WTC11 (cell line): ENCODE measurements around the gene ARVCF. TPM values are rescaled to one million over a fixed set of nuclear protein-coding genes. Genes with fewer than 3 reads are reported as not detected.

ENCODE experiments used
- ATAC-seq: fragments of 200-7000 bp; cut with Tn5 transposase; 2 replicates; pipeline ENCODE4 v1.10.0; 2021; ENCODE audit warnings: mild to moderate bottlenecking, moderate library complexity
- CTCF ChIA-PET: fragments of 300-600 bp; sonication (Branson Sonifier 250); formaldehyde crosslinking; loops from one replicate; lab custom pipeline; 2021; ENCODE audit warnings: antibody characterized with exemption; lab: Charles Lee
- POLR2A ChIA-PET: fragments of 350-600 bp; sonication (Branson Sonifier 250); formaldehyde crosslinking; loops from one replicate; lab custom pipeline; 2021; ENCODE audit warnings: antibody characterized with exemption; lab: Charles Lee
- DNase-seq: peaks from one replicate; pipeline ENCODE4 v3.0.0; 2021; ENCODE audit warnings: low spot score
- H3K27ac Mint-ChIP-seq: 2 replicates; pipeline ENCODE4 v1.8.0; 2021; ENCODE audit warnings: mixed read lengths
- H3K27me3 Mint-ChIP-seq: 2 replicates; pipeline ENCODE4 v1.8.0; 2021; ENCODE audit warnings: low read depth, mild to moderate bottlenecking, moderate library complexity, mixed read lengths
- H3K36me3 Mint-ChIP-seq: 2 replicates; pipeline ENCODE4 v1.8.0; 2021; ENCODE audit warnings: mixed read lengths
- H3K4me1 Mint-ChIP-seq: 2 replicates; pipeline ENCODE4 v1.8.0; 2022; ENCODE audit warnings: mixed read lengths
- H3K4me3 Mint-ChIP-seq: 2 replicates; pipeline ENCODE4 v1.8.0; 2021; ENCODE audit warnings: mild to moderate bottlenecking, moderate library complexity, mixed read lengths
- H3K9me3 Mint-ChIP-seq: 2 replicates; pipeline ENCODE4 v1.8.0; 2021; ENCODE audit warnings: mixed read lengths
- CREM ChIP-seq: sonication (generic); formaldehyde crosslinking; IDR thresholded peaks from 2 replicates; pipeline ENCODE4 v1.8.1; 2022; ENCODE audit warnings: mild to moderate bottlenecking, missing genetic modification reagents, moderate library complexity
- FOXK1 ChIP-seq: sonication (generic); formaldehyde crosslinking; IDR thresholded peaks from 2 replicates; pipeline ENCODE4 v1.8.0; 2022; ENCODE audit warnings: mild to moderate bottlenecking, moderate library complexity, missing genetic modification reagents
- FOXP1 ChIP-seq: sonication (generic); formaldehyde crosslinking; IDR thresholded peaks from 2 replicates; pipeline ENCODE4 v1.8.0; 2022; ENCODE audit warnings: missing genetic modification reagents, mild to moderate bottlenecking, moderate library complexity, borderline replicate concordance
- IRF2 ChIP-seq: sonication (generic); formaldehyde crosslinking; IDR thresholded peaks from 2 replicates; pipeline ENCODE4 v1.8.0; 2022; ENCODE audit warnings: low read depth, missing genetic modification reagents, borderline replicate concordance
- JUN ChIP-seq: sonication (generic); formaldehyde crosslinking; IDR thresholded peaks from 2 replicates; pipeline ENCODE4 v1.8.0; 2023; ENCODE audit warnings: mild to moderate bottlenecking, missing genetic modification reagents
- MXD4 ChIP-seq: fragments of 250-450 bp; sonication (Bioruptor Pico); IDR thresholded peaks from 2 replicates; pipeline ENCODE4 v1.8.0; 2021; ENCODE audit warnings: mild to moderate bottlenecking, moderate library complexity, borderline replicate concordance
- NFE2L1 ChIP-seq: sonication (generic); formaldehyde crosslinking; IDR thresholded peaks from 2 replicates; pipeline ENCODE4 v1.8.1; 2023; ENCODE audit warnings: missing genetic modification reagents
- NR2C2 ChIP-seq: sonication (generic); formaldehyde crosslinking; IDR thresholded peaks from 2 replicates; pipeline ENCODE4 v1.8.0; 2022; ENCODE audit warnings: mild to moderate bottlenecking, missing genetic modification reagents
- OVOL2 ChIP-seq: fragments of 250-450 bp; sonication (Bioruptor Pico); IDR thresholded peaks from 2 replicates; pipeline ENCODE4 v1.9.0; 2021; ENCODE audit warnings: mild to moderate bottlenecking, borderline replicate concordance
- PRRX2 ChIP-seq: fragments of 250-450 bp; sonication (Bioruptor Pico); IDR thresholded peaks from 2 replicates; pipeline ENCODE4 v1.8.0; 2021; ENCODE audit warnings: mild to moderate bottlenecking
- RORB ChIP-seq: fragments of 250-450 bp; sonication (Bioruptor Pico); IDR thresholded peaks from 2 replicates; pipeline ENCODE4 v1.9.0; 2021; ENCODE audit warnings: mild to moderate bottlenecking
- SMAD3 ChIP-seq: sonication (generic); formaldehyde crosslinking; IDR thresholded peaks from 2 replicates; pipeline ENCODE4 v1.8.0; 2022; ENCODE audit warnings: missing genetic modification reagents, mild to moderate bottlenecking, borderline replicate concordance
- SOX15 ChIP-seq: fragments of 250-450 bp; sonication (Bioruptor Pico); IDR thresholded peaks from 2 replicates; pipeline ENCODE4 v1.9.0; 2021; ENCODE audit warnings: mild to moderate bottlenecking
- ZNF121 ChIP-seq: sonication (generic); formaldehyde crosslinking; IDR thresholded peaks from 2 replicates; pipeline ENCODE4 v1.8.0; 2023; ENCODE audit warnings: missing genetic modification reagents
- ZNF219 ChIP-seq: sonication (generic); formaldehyde crosslinking; IDR thresholded peaks from 2 replicates; pipeline ENCODE4 v1.8.0; 2023; ENCODE audit warnings: missing genetic modification reagents, mild to moderate bottlenecking, borderline replicate concordance
- ZNF232 ChIP-seq: sonication (generic); formaldehyde crosslinking; IDR thresholded peaks from 2 replicates; pipeline ENCODE4 v1.8.0; 2022; ENCODE audit warnings: mild to moderate bottlenecking, missing genetic modification reagents
- ZNF317 ChIP-seq: sonication (generic); formaldehyde crosslinking; IDR thresholded peaks from 2 replicates; pipeline ENCODE4 v1.8.1; 2023; ENCODE audit warnings: low read depth, mild to moderate bottlenecking, moderate library complexity, missing genetic modification reagents, borderline replicate concordance
- ZNF423 ChIP-seq: fragments of 250-450 bp; sonication (Bioruptor Pico); IDR thresholded peaks from 2 replicates; pipeline ENCODE4 v2.1.2; 2022; ENCODE audit warnings: mild to moderate bottlenecking, moderate library complexity
- total RNA-seq: library from RNA; stranded (reverse); gene quantifications from 3 replicates; pipeline ENCODE4 v1.2.3, GENCODE V29; 2021
- TF ChIP-seq, protein P1 (sequence below): fragments of 250-450 bp; sonication (Bioruptor Pico); IDR thresholded peaks from 2 replicates; pipeline ENCODE4 v1.9.0; 2021; ENCODE audit warnings: mild to moderate bottlenecking, borderline replicate concordance
- TF ChIP-seq, protein P2 (sequence below): sonication (generic); formaldehyde crosslinking; IDR thresholded peaks from 2 replicates; pipeline ENCODE4 v1.8.1; 2023; ENCODE audit warnings: mild to moderate bottlenecking, missing genetic modification reagents, moderate library complexity
- TF ChIP-seq, protein P3 (sequence below): sonication (generic); formaldehyde crosslinking; IDR thresholded peaks from 2 replicates; pipeline ENCODE4 v1.8.1; 2022; ENCODE audit warnings: mild to moderate bottlenecking, moderate library complexity, missing genetic modification reagents
- TF ChIP-seq, protein P4 (sequence below): sonication (generic); formaldehyde crosslinking; IDR thresholded peaks from 2 replicates; pipeline ENCODE4 v1.8.0; 2023; ENCODE audit warnings: mild to moderate bottlenecking, missing genetic modification reagents
- TF ChIP-seq, protein P5 (sequence below): fragments of 250-450 bp; sonication (Bioruptor Pico); conservative IDR thresholded peaks from 2 replicates; pipeline ENCODE4 v1.9.0; 2021; ENCODE audit warnings: mild to moderate bottlenecking

Gene ARVCF
- total RNA-seq, 1 experiment from 2014 or later = 65.4 TPM

DNA sequence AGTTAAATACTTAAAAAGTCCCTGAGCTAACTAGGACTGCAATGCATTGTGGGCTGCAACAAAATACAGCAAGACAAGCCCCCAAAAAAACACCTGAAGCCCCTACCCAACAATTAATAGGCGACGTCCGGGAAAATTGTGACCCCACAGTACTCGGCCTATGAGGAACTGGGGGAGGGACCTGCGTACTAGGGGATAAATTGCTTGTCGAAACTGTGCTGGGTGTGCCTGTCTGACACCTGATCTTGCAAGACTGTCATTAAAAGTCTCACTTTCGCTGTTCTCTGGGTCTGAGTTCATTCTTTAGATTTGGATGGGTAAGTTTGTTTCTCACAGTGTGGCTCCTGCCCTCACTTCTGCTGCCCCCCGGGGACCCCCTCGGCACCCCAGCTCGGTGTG lies 19.5 kb upstream of the ARVCF start (continued):
- TF ChIP-seq, protein P1, sequence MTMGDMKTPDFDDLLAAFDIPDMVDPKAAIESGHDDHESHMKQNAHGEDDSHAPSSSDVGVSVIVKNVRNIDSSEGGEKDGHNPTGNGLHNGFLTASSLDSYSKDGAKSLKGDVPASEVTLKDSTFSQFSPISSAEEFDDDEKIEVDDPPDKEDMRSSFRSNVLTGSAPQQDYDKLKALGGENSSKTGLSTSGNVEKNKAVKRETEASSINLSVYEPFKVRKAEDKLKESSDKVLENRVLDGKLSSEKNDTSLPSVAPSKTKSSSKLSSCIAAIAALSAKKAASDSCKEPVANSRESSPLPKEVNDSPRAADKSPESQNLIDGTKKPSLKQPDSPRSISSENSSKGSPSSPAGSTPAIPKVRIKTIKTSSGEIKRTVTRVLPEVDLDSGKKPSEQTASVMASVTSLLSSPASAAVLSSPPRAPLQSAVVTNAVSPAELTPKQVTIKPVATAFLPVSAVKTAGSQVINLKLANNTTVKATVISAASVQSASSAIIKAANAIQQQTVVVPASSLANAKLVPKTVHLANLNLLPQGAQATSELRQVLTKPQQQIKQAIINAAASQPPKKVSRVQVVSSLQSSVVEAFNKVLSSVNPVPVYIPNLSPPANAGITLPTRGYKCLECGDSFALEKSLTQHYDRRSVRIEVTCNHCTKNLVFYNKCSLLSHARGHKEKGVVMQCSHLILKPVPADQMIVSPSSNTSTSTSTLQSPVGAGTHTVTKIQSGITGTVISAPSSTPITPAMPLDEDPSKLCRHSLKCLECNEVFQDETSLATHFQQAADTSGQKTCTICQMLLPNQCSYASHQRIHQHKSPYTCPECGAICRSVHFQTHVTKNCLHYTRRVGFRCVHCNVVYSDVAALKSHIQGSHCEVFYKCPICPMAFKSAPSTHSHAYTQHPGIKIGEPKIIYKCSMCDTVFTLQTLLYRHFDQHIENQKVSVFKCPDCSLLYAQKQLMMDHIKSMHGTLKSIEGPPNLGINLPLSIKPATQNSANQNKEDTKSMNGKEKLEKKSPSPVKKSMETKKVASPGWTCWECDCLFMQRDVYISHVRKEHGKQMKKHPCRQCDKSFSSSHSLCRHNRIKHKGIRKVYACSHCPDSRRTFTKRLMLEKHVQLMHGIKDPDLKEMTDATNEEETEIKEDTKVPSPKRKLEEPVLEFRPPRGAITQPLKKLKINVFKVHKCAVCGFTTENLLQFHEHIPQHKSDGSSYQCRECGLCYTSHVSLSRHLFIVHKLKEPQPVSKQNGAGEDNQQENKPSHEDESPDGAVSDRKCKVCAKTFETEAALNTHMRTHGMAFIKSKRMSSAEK (CRISPR knock-in tag) = no peak
- TF ChIP-seq, protein P2, sequence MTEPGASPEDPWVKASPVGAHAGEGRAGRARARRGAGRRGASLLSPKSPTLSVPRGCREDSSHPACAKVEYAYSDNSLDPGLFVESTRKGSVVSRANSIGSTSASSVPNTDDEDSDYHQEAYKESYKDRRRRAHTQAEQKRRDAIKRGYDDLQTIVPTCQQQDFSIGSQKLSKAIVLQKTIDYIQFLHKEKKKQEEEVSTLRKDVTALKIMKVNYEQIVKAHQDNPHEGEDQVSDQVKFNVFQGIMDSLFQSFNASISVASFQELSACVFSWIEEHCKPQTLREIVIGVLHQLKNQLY (CRISPR knock-in tag) = no peak
- TF ChIP-seq NFE2L1 (CRISPR knock-in tag) (no peak), SOX15 (CRISPR knock-in tag) (no peak), MXD4 (CRISPR knock-in tag) (no peak), FOXK1 (CRISPR knock-in tag) (no peak), CREM (no peak), SMAD3 (CRISPR knock-in tag) (no peak)

DNA sequence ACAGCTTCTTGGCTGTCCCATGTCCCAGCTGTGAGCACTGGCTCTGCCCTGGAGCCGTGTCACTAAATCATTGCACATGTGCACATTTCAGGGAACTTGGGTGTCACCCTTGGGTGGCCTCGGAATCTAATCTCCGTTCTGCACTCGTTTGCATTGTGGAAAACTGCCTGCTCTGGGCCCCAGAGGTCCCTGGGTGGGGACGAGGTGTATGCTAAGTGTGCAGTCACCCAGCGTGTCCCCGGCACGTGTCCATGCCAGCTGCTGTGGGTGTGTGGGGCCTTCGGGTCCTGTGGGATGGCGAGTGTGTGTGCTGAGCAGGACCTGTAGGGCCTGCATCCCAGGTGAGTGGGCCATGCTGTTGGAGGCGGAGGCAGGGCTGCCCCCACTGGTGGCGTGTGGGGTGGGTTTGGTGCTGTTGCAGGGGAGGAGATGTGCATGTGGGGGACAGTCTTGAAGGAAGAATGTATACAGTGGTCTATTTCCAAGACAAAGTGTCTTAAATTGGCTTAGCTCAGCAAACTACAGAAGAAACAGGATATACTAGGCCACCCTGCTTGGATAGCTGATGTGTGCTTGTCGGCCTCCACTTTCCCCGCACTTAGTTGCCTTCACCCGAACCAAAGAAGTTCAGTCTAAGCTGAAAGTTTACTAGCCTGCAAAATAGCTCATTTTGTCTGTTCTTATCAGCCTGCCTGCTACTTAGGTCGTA lies 18.9 kb upstream of the ARVCF start:
- TF ChIP-seq IRF2 (CRISPR knock-in tag) (no peak), RORB (no peak), ZNF423 (CRISPR knock-in tag) (no peak), ZNF232 (CRISPR knock-in tag) (no peak), FOXP1 (CRISPR knock-in tag) (no peak), SMAD3 (CRISPR knock-in tag) (no peak), PRRX2 (no peak), OVOL2 (CRISPR knock-in tag) (no peak), NR2C2 (CRISPR knock-in tag) (no peak), ZNF317 (no peak), ZNF219 (CRISPR knock-in tag) (no peak), JUN (no peak), ZNF121 (CRISPR knock-in tag) (no peak)
- TF ChIP-seq, protein P3, sequence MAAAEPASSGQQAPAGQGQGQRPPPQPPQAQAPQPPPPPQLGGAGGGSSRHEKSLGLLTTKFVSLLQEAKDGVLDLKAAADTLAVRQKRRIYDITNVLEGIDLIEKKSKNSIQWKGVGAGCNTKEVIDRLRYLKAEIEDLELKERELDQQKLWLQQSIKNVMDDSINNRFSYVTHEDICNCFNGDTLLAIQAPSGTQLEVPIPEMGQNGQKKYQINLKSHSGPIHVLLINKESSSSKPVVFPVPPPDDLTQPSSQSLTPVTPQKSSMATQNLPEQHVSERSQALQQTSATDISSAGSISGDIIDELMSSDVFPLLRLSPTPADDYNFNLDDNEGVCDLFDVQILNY (CRISPR knock-in tag) = no peak
- TF ChIP-seq, protein P4, sequence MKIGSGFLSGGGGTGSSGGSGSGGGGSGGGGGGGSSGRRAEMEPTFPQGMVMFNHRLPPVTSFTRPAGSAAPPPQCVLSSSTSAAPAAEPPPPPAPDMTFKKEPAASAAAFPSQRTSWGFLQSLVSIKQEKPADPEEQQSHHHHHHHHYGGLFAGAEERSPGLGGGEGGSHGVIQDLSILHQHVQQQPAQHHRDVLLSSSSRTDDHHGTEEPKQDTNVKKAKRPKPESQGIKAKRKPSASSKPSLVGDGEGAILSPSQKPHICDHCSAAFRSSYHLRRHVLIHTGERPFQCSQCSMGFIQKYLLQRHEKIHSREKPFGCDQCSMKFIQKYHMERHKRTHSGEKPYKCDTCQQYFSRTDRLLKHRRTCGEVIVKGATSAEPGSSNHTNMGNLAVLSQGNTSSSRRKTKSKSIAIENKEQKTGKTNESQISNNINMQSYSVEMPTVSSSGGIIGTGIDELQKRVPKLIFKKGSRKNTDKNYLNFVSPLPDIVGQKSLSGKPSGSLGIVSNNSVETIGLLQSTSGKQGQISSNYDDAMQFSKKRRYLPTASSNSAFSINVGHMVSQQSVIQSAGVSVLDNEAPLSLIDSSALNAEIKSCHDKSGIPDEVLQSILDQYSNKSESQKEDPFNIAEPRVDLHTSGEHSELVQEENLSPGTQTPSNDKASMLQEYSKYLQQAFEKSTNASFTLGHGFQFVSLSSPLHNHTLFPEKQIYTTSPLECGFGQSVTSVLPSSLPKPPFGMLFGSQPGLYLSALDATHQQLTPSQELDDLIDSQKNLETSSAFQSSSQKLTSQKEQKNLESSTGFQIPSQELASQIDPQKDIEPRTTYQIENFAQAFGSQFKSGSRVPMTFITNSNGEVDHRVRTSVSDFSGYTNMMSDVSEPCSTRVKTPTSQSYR = no peak
- TF ChIP-seq, protein P5, sequence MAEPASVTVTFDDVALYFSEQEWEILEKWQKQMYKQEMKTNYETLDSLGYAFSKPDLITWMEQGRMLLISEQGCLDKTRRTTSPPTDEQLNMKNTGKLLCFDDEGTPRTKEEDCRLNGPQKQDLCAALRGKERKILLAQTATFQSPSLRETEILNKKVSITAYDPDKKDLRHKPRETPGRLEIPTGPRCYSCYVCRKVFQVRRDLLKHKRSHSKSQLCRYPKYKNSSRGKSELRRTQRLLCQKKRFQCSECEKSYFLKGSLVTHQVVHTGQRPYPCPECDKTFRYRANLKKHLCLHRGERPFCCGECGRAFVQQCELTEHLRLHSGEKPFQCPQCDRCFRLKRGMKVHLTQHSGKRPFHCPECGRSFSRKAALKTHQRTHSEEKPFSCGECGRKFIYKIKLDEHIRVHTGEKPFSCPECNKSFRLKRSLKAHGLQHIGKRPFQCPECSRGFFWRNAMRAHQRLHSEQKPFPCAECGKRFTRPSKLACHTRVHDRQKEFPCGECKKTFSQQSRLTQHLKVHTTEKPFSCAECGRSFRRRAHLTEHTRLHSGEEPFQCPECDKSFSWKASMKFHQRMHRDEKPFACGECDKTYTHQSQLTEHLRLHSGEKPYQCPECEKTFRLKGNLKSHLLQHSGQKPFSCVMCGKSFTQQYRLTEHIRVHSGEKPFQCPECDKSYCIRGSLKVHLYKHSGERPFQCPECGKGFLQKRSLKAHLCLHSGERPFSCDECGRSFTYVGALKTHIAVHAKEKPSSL (CRISPR knock-in tag) = no peak
- no peak for ATAC-seq
- CTCF ChIA-PET = interaction anchor here (0.6 to 0.7 kb wide), 3 partner anchors 22 to 73 kb away, joined by 3 to 5 read pairs (median 3); no protein-coding TSS in a partner anchor
- Mint-ChIP-seq H3K9me3 (no peaks in the 10 kb centered on the region), H3K27me3 (no peaks in the 10 kb centered on the region), H3K36me3 (no peaks in the 10 kb centered on the region), H3K27ac (no peak overlapping the region), H3K4me1 (0 out of 2 replicates have a peak, but pooled peaks cover 4% of the 10 kb centered on the region), H3K4me3 (no peak overlapping the region)
- DNase-seq = no peak
- POLR2A ChIA-PET = no interaction called here
